ENCODE results near the gene BICRA. TPM values are rescaled to one million over a fixed set of nuclear protein-coding genes. Genes with fewer than 3 reads are reported as not detected.
A peak's percentile ranks its signal among the peaks of the same experiment; 100 is the strongest.

Gene BICRA
- total and polyA plus RNA-seq, 9 of the 15 experiments (the other 6 are each of a cell fraction or from before 2014, with no cell fraction given), result 0.01 to 8.8 (median 1.2) TPM

- Histone ChIP-seq H3K4me2 (ENCODE audit: insufficient read depth, low read length) (no peak overlapping the region), H2AFZ (ENCODE audit: low read depth, low read length) (no peak overlapping the region), H4K20me1 (replicated peaks; ENCODE audit: control insufficient read depth, insufficient read depth, low read length) (no peaks in the 10 kb centered on the region; the same call in 1 of the 2 replicates), H3K27me3 (ENCODE audit: control insufficient read depth in 2 of 2, insufficient read depth in 2 of 2, low read length in 2 of 2) (no peaks in the 10 kb centered on the region), H3K4me3 (no peak overlapping the region), H3K27ac (ENCODE audit: extremely low read depth, low read depth, low read length) (no peak overlapping the region), H3K4me1 (replicated peaks in 1 of 2; ENCODE audit: control insufficient read depth in 2 of 2, insufficient read depth in 2 of 2, low read length in 2 of 2) (peaks cover 9 to 28% of the 10 kb centered on the region in 2 experiments; a peak in 4 of 5 replicates), H3K79me2 (ENCODE audit: control insufficient read depth, insufficient read depth, low read length) (peaks cover 26% of the 10 kb centered on the region), H3K36me3 (ENCODE audit: control insufficient read depth, insufficient read depth, low read length) (no peaks in the 10 kb centered on the region; the same call in 2 of the 3 replicates), H3K9me3 (replicated peaks; ENCODE audit: control insufficient read depth, insufficient read depth, low read depth, low read length) (no peaks in the 10 kb centered on the region; the same call in 1 of the 2 replicates), H3K9me1 (ENCODE audit: control insufficient read depth, insufficient read depth, low read length) (no peaks in the 10 kb centered on the region), H3K9ac (ENCODE audit: insufficient read depth in 1 of 2, low read depth in 2 of 2, low read length in 2 of 2) (no peak overlapping the region)
- intact Hi-C loops (cut with micrococcal nuclease), result no loop called here
- ChIA-PET CTCF (ENCODE audit: low intra/inter-chr PET ratio) (no interaction called here), POLR2A (interaction anchor here (0.6 to 1.3 kb wide), 3 partner anchors 11 to 541 kb away, joined by 3 to 7 read pairs (median 3); no protein-coding TSS in a partner anchor)
- DNase-seq (ENCODE audit: extremely low read depth in 1 of 4, low spot score in 3 of 4), result peak in 1 of 4 experiments; percentile 15
- ATAC-seq, result no peak
- in situ Hi-C loops (cut with MboI), result no loop called here
- WGBS (ENCODE audit: insufficient coverage, low coverage, missing lambda C conversion rate), result 43% methylated on average over 3 of the region's 3 CpGs
- TF ChIP-seq PKNOX1 (IDR thresholded peaks at IDR 0.05) (no peak), ZNF121 (CRISPR knock-in tag; conservative IDR thresholded peaks at IDR 0.05) (peak; percentile 86), NFIC (IDR thresholded peaks at IDR 0.05) (peak; percentile 68)
- no peak for FAIRE-seq
- no TSS peak for BruUV-seq (replicated peaks)
Observed at GRCh38 chr19:47652285-47652684, 43.4 kb downstream of the BICRA start.

GRCh38 chr19:47653856-47654255, 44.9 kb downstream of the BICRA start:
- H2AFZ ChIP-seq (ENCODE audit: low read depth, low read length), result no peak overlapping the region
- H3K27ac ChIP-seq (ENCODE audit: extremely low read depth, low read depth, low read length), result no peak overlapping the region
- H3K4me1 ChIP-seq (replicated peaks in 1 of 2; ENCODE audit: control insufficient read depth in 2 of 2, insufficient read depth in 2 of 2, low read length in 2 of 2), result peaks cover 0 to 13% of the 10 kb centered on the region in 2 experiments; a peak in 2 of 5 replicates
- H3K79me2 ChIP-seq (ENCODE audit: control insufficient read depth, insufficient read depth, low read length), result peaks cover 16% of the 10 kb centered on the region
- in situ Hi-C loops (cut with MboI) (no loop called here), intact Hi-C loops (cut with micrococcal nuclease) (no loop called here)
- H3K9me3 ChIP-seq (replicated peaks; ENCODE audit: control insufficient read depth, insufficient read depth, low read depth, low read length), result no peaks in the 10 kb centered on the region; the same call in 1 of the 2 replicates
- ChIA-PET POLR2A (interaction anchor here (0.7 kb wide), 1 partner anchor 9 kb away, joined by 3 read pairs; no protein-coding TSS in a partner anchor), CTCF (ENCODE audit: low intra/inter-chr PET ratio) (no interaction called here)
- no peaks in the 10 kb centered on the region for H3K9me1 ChIP-seq (ENCODE audit: control insufficient read depth, insufficient read depth, low read length)
- H3K4me2 ChIP-seq (ENCODE audit: insufficient read depth, low read length), result no peak overlapping the region
- no peak for FAIRE-seq
- peaks cover 3% of the 10 kb centered on the region; the same call in 1 of the 2 replicates for H4K20me1 ChIP-seq (replicated peaks; ENCODE audit: control insufficient read depth, insufficient read depth, low read length)
- H3K36me3 ChIP-seq (ENCODE audit: control insufficient read depth, insufficient read depth, low read length), result no peaks in the 10 kb centered on the region; the same call in 2 of the 3 replicates
- DNase-seq (ENCODE audit: extremely low read depth in 1 of 4, low spot score in 3 of 4), result no peak
- no peak overlapping the region for H3K4me3 ChIP-seq
- H3K27me3 ChIP-seq (ENCODE audit: control insufficient read depth in 2 of 2, insufficient read depth in 2 of 2, low read length in 2 of 2), result no peaks in the 10 kb centered on the region
- 87% methylated on average over 13 of the region's 13 CpGs for WGBS (ENCODE audit: insufficient coverage, low coverage, missing lambda C conversion rate)
- no peak overlapping the region for H3K9ac ChIP-seq (ENCODE audit: insufficient read depth in 1 of 2, low read depth in 2 of 2, low read length in 2 of 2)
- BruUV-seq (replicated peaks), result no TSS peak
- ATAC-seq, result no peak
- TF ChIP-seq ARHGAP35 (IDR thresholded peaks at IDR 0.05; ENCODE audit: partially characterized antibody), result no peak
- TF ChIP-seq ILK (tag; IDR thresholded peaks at IDR 0.05; ENCODE audit: borderline replicate concordance, low read depth), result no peak
- no peak for TF ChIP-seq RFX1 (IDR thresholded peaks at IDR 0.05)
- no peak for TF ChIP-seq TAF15 (IDR thresholded peaks at IDR 0.05; ENCODE audit: low read depth, low read length)
- TF ChIP-seq TAL1 (IDR thresholded peaks at IDR 0.05), result no peak
- no peak for TF ChIP-seq KDM2B (CRISPR knock-in tag; IDR thresholded peaks at IDR 0.05)
- TF ChIP-seq TEAD4 (IDR thresholded peaks at IDR 0.05; ENCODE audit: low read length), result no peak
- TF ChIP-seq TEAD4 (CRISPR knock-in tag; IDR thresholded peaks at IDR 0.05; ENCODE audit: borderline replicate concordance), result no peak
- TF ChIP-seq ZNF347 (CRISPR knock-in tag; IDR thresholded peaks at IDR 0.05; ENCODE audit: low read depth), result no peak
- TF ChIP-seq VEZF1 (CRISPR knock-in tag; IDR thresholded peaks at IDR 0.05), result no peak
- TF ChIP-seq HDGF (IDR thresholded peaks at IDR 0.05), result no peak
- TF ChIP-seq KLF6 (CRISPR knock-in tag; IDR thresholded peaks at IDR 0.05; ENCODE audit: borderline replicate concordance), result no peak
- no peak for TF ChIP-seq MTF1 (CRISPR knock-in tag; IDR thresholded peaks at IDR 0.05; ENCODE audit: borderline replicate concordance)

Data from K562 (cell line).